DOHH2 (cell line): ENCODE measurements around the gene ABCA3.

Experiments used
- H3F3A ChIP-seq: fragments of 200-600 bp; sonication (generic), shearing (Covaris generic); 2 replicates; pipeline ENCODE4 v1.6.0; 2016; ENCODE audit warnings: antibody characterized with exemption, mild to moderate bottlenecking; ENCODE audit not compliant: control insufficient read depth, insufficient read depth
- H3K27ac ChIP-seq: fragments of 200-600 bp; sonication (generic); 2 replicates; pipeline ENCODE4 v1.5.1; 2014; ENCODE audit warnings: low read depth, mild to moderate bottlenecking, low read length, moderate library complexity
- H3K27me3 ChIP-seq: fragments of 200-600 bp; sonication (generic); 2 replicates; pipeline ENCODE4 v1.6.1; 2014; ENCODE audit warnings: mild to moderate bottlenecking, low read length, mixed read lengths; ENCODE audit not compliant: control insufficient read depth
- H3K36me3 ChIP-seq: fragments of 200-600 bp; sonication (generic); 2 replicates; pipeline ENCODE4 v1.6.1; 2014; ENCODE audit warnings: mild to moderate bottlenecking, low read length, moderate library complexity, mixed read lengths; ENCODE audit not compliant: control insufficient read depth
- H3K4me1 ChIP-seq: fragments of 200-600 bp; sonication (generic); 2 replicates; pipeline ENCODE4 v1.6.1; 2014; ENCODE audit warnings: mild to moderate bottlenecking, low read length, mixed read lengths; ENCODE audit not compliant: control insufficient read depth
- H3K4me2 ChIP-seq: fragments of 200-600 bp; sonication (generic); 2 replicates; pipeline ENCODE4 v1.6.0; 2014; ENCODE audit warnings: mild to moderate bottlenecking, low read length, moderate library complexity
- H3K4me3 ChIP-seq: fragments of 200-600 bp; sonication (generic); 2 replicates; pipeline ENCODE4 v1.5.1; 2014; ENCODE audit warnings: mild to moderate bottlenecking, low read length, mixed read lengths
- H3K79me2 ChIP-seq: fragments of 200-600 bp; sonication (generic); 2 replicates; pipeline ENCODE4 v1.6.1; 2014; ENCODE audit warnings: mild to moderate bottlenecking, low read length, mixed read lengths; ENCODE audit not compliant: control insufficient read depth
- H3K9me2 ChIP-seq: fragments of 200-600 bp; sonication (generic); replicated peaks from 2 replicates; pipeline ENCODE4 v1.6.1; 2014; ENCODE audit warnings: mild to moderate bottlenecking, low read length, mixed read lengths; ENCODE audit not compliant: control insufficient read depth
- H3K9me3 ChIP-seq: fragments of 200-600 bp; sonication (generic); 2 replicates; pipeline ENCODE4 v1.6.1; 2014; ENCODE audit warnings: antibody characterized with exemption, low read length, mixed read lengths; ENCODE audit not compliant: control insufficient read depth, insufficient read depth
- H4K20me1 ChIP-seq: fragments of 200-600 bp; sonication (generic); 2 replicates; pipeline ENCODE4 v1.6.0; 2014; ENCODE audit warnings: low read depth, mild to moderate bottlenecking, antibody characterized with exemption, low read length, moderate library complexity; ENCODE audit not compliant: control insufficient read depth, insufficient read depth
- CTCF ChIP-seq: fragments of 200-600 bp; sonication (generic); IDR thresholded peaks from one replicate; pipeline ENCODE4 v1.5.1; 2014; ENCODE audit warnings: antibody characterized with exemption, mild to moderate bottlenecking, low read depth, low read length; ENCODE audit not compliant: poor library complexity, severe bottlenecking
- EZH2phosphoT487 ChIP-seq: fragments of 200-600 bp; sonication (generic); IDR thresholded peaks from 2 replicates; pipeline ENCODE4 v1.6.1; 2017; ENCODE audit warnings: borderline replicate concordance, mild to moderate bottlenecking, antibody characterized with exemption, low read length, moderate library complexity, mixed read lengths

ABCA3 gene

GRCh38 chr16:2326191-2326590, 14.3 kb downstream of the ABCA3 start:
- no peaks in the 10 kb centered on the region for H3K9me3 ChIP-seq
- H4K20me1 ChIP-seq = no peaks in the 10 kb centered on the region
- H3K9me2 ChIP-seq = no peaks in the 10 kb centered on the region
- H3K4me2 ChIP-seq = no peak overlapping the region
- no peak for TF ChIP-seq CTCF
- no peak for TF ChIP-seq EZH2phosphoT487
- H3K4me3 ChIP-seq = no peak overlapping the region
- no peaks in the 10 kb centered on the region for H3K36me3 ChIP-seq
- H3K4me1 ChIP-seq = no peaks in the 10 kb centered on the region
- no peak overlapping the region for H3K27ac ChIP-seq
- H3K27me3 ChIP-seq = 0 out of 2 replicates have a peak, but pooled peaks cover 3% of the 10 kb centered on the region
- H3F3A ChIP-seq = no peaks in the 10 kb centered on the region
- H3K79me2 ChIP-seq = no peaks in the 10 kb centered on the region

GRCh38 chr16:2325791-2326190, 14.7 kb downstream of the ABCA3 start:
- H3F3A ChIP-seq = no peaks in the 10 kb centered on the region
- no peaks in the 10 kb centered on the region for H3K9me2 ChIP-seq
- no peaks in the 10 kb centered on the region for H3K9me3 ChIP-seq
- H3K79me2 ChIP-seq = no peaks in the 10 kb centered on the region
- H4K20me1 ChIP-seq = no peaks in the 10 kb centered on the region
- no peaks in the 10 kb centered on the region for H3K4me1 ChIP-seq
- H3K27ac ChIP-seq = no peak overlapping the region
- no peak overlapping the region for H3K4me2 ChIP-seq
- TF ChIP-seq CTCF (no peak), EZH2phosphoT487 (no peak)
- H3K36me3 ChIP-seq = no peaks in the 10 kb centered on the region
- 0 out of 2 replicates have a peak, but pooled peaks cover 3% of the 10 kb centered on the region for H3K27me3 ChIP-seq
- no peak overlapping the region for H3K4me3 ChIP-seq

- H3K79me2 ChIP-seq = no peaks in the 10 kb centered on the region
- no peaks in the 10 kb centered on the region for H3K9me3 ChIP-seq
- H4K20me1 ChIP-seq = no peaks in the 10 kb centered on the region
- H3K4me2 ChIP-seq = no peak overlapping the region
- H3K4me3 ChIP-seq = no peak overlapping the region
- TF ChIP-seq CTCF (no peak), EZH2phosphoT487 (no peak)
- H3K27ac ChIP-seq = no peak overlapping the region
- no peaks in the 10 kb centered on the region for H3F3A ChIP-seq
- H3K36me3 ChIP-seq = no peaks in the 10 kb centered on the region
- no peaks in the 10 kb centered on the region for H3K4me1 ChIP-seq
- 0 out of 2 replicates have a peak, but pooled peaks cover 3% of the 10 kb centered on the region for H3K27me3 ChIP-seq
- no peaks in the 10 kb centered on the region for H3K9me2 ChIP-seq
Observed at GRCh38 chr16:2325181-2325580, 15.3 kb downstream of the ABCA3 start.
